GM12865 (cell line): ENCODE measurements around the gene GAPVD1.

Experiments used
- DNase-seq: peaks from one replicate; pipeline ENCODE4 v3.0.0; 2010; ENCODE audit warnings: low read depth
- H3K4me3 ChIP-seq: 2 replicates; pipeline ENCODE4 v1.5.1; 2011; ENCODE audit warnings: mild to moderate bottlenecking, low read depth, low read length, control low read depth
- TF ChIP-seq, protein P1 (sequence below): IDR thresholded peaks from 2 replicates; pipeline ENCODE4 v1.5.1; 2011; ENCODE audit warnings: low read length, control low read depth, low read depth, inconsistent platforms; ENCODE audit not compliant: insufficient read depth; ENCODE audit errors: missing control alignments

The GAPVD1 gene

DNA sequence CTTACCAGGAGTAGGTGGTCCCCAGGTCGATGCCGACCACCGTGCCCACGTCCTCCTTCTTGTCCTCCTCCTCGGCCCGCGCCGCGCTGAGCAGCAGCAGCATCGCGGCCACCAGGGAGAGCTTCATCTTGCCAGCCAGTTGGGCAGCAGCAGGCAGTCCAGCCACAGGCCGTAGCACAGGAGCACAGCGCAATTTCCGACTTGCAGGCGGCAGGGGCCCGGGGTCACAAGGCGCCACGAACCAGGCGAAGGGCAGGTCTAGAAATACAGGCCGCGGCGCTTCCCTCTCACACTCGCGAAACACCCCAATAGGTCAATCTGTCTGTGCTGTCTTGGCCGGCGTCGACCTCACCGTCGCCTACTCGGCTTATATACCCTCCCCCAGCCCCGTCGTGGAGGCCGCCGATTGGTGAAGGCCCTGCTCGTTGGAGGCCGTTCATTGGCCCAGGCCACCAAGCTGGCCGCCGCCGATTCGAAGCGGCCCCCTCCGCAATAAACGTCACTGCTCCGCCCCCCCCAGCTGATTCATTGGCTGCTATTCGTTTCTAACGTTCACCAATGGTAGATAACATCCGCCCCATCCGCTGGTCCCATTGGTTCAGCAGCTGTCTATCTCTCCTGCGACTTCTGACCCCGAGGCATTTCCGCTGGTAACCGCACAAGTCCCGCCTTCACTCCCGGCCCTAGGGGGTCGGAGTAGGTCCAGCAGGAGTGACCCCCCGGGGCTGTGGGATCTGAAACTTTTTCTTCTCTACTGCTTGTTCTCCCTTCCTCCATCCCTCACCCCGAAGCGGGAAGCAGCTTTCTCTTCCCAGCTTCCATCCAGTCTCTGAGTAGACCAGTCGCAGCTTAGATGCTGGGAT is 20.4 kb upstream of the GAPVD1 start, which contains the start of gene HSPA5:
Gene HSPA5 (minus strand): TSS at position 344 of the 863 bp plus-strand sequence. CDS start 217 bp downstream, at position 127.
- TF ChIP-seq, protein P1, sequence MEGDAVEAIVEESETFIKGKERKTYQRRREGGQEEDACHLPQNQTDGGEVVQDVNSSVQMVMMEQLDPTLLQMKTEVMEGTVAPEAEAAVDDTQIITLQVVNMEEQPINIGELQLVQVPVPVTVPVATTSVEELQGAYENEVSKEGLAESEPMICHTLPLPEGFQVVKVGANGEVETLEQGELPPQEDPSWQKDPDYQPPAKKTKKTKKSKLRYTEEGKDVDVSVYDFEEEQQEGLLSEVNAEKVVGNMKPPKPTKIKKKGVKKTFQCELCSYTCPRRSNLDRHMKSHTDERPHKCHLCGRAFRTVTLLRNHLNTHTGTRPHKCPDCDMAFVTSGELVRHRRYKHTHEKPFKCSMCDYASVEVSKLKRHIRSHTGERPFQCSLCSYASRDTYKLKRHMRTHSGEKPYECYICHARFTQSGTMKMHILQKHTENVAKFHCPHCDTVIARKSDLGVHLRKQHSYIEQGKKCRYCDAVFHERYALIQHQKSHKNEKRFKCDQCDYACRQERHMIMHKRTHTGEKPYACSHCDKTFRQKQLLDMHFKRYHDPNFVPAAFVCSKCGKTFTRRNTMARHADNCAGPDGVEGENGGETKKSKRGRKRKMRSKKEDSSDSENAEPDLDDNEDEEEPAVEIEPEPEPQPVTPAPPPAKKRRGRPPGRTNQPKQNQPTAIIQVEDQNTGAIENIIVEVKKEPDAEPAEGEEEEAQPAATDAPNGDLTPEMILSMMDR: no peak
- peak within 1 kb of the TSS; percentile 91 for H3K4me3 ChIP-seq
- peak; percentile 100 for DNase-seq

DNA sequence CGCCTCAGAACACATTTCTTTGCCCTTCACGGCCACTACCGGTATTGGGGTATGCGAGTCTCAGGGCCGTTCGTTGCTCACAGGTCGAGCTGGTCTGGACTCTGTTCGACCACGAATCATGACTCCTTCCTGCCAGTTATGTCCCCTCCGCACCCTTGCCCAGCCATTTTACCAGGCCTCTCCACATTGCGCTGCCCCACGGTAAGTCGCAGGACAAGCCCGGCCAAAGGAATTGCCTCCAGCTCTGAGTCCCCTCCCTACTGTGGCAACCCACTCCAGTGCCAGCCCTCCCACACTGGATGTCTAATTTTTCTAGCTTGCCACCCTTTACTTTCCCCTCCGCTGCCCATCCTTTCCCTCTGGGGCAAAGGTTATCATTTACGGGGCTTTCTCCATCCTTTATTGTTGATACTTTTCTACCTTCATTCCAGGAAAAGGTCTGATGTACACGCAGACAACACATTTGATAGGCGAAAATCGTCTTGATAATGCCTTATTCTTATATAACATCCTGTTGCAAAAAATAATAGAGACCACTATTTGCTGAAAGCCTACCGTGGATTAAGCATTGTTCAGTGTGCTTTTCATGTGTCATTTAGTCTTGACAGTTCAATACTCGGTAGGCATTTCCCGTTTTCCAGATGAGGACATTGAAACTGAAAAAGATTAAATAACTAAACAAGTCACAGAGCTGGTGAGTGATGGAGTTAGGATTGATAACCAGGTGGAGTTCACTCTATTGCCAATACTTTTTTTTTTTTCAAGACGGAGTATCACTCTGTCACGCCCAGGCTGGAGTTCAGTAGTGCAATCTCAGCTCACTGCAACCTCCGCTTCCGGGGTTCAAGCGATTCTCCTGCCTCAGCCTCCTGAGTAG is 19.5 kb upstream of the GAPVD1 start:
- TF ChIP-seq, protein P1: no peak
- peak overlapping the region; percentile 83 for H3K4me3 ChIP-seq
- no peak for DNase-seq

DNA sequence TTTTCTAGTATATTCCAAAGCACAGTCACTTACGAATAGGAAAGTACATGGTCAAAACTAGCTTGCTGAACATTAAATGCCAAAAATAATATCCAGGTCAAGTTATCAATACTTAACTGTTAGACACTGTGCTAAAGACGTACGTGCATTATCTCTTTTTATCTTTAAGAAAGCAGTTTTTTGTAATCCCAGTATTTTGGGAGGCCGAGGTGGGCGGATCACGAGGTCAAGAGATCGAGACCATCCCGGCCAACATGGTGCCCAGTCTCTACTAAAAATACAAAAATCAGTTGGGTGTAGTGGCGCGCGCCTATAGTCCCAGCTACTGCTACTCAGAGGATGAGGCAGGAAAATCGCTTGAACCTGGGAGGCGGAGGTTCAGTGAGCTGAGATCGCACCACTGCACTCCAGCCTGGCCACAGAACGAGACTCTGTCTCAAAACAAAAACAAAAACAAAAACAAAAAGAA is 17.8 kb upstream of the GAPVD1 start:
- TF ChIP-seq, protein P1: no peak
- DNase-seq: no peak
- no peak overlapping the region for H3K4me3 ChIP-seq

DNA sequence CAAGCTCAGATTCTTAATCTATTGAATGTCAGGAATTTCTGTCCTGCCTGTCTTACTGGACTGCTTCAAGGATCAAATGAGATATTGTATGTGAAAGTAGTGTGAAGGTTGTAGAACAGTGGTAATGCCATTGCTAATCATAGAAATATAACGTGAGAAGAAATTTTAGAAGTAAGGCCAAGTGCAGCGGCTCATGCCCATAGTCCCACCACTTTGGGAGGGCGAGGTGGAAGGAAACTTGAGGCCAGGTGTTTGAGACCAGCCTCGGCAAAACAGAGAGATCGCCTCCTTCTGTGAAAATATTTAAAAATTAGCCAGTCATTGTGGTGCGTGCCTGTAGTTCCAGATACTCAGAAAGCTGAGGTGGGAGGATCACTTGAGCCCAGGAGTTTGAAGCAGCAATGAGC is 15.4 kb upstream of the GAPVD1 start:
- no peak for DNase-seq
- TF ChIP-seq, protein P1: no peak
- H3K4me3 ChIP-seq: no peak overlapping the region

DNA sequence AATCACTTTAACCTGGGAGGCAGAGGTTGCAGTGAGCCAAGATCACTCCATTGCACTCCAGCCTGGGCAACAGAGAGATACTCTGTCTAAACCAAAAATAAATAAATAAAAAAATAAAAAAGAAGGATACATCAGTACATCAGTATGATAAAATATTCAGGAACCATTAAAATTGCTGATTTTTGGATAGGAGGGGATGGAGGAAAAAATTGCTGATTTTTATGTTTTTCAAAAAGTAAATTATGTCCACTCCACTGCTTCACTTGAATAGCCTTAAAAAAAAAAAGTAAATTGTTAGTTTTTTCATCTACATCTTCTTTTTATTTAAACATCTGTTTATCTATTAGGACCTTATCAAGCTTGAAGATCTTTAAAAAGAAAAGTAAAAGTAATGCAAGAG is 7.4 kb upstream of the GAPVD1 start:
- TF ChIP-seq, protein P1: no peak
- no peak for DNase-seq
- no peak overlapping the region for H3K4me3 ChIP-seq

DNA sequence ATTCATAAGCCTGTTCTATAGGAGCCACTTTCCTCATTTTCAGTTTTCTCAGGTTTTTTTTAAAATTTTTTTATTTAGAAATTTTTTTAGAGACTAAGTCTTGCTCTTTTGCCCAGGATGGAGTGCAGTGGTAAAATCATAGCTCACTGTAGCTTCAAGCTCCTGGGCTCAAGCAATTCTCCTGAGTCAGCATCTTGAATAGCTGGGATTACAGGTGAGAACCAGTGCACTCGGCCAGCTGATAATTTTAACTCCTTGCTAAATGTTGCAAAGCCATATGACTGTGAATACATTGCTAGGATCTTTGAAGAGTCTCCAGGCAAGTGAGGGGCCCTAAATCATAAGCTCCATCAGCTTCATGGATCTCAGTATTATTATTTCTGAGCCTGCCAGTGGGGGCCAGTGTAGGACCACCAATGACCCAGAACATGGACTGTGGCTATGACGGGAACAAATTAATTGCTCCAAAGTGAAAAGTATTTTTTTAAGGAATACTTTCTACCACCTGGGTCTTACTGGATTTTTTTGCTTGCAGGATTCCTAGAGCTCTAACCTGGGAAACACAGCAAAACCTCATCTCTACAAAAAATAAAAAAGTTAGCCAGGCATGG is 5.7 kb upstream of the GAPVD1 start:
- H3K4me3 ChIP-seq: no peak overlapping the region
- no peak for DNase-seq
- TF ChIP-seq, protein P1: peak; percentile 36
